Astrocyte (in vitro differentiated cells and primary cell): ENCODE data around the gene VSTM4. TPM values are rescaled to one million over a fixed set of nuclear protein-coding genes. Genes with fewer than 3 reads are reported as not detected.

Experiments used
- DNase-seq: peaks from one replicate; pipeline ENCODE4 v3.0.0-alpha.2; 2010; ENCODE audit warnings: low read depth
- FAIRE-seq: peaks from 2 replicates; lab custom pipeline; 2011; peaks lifted over from hg19 to GRCh38; lab: Jason Lieb, UNC
- H2AFZ ChIP-seq: 2 replicates; pipeline ENCODE4 v1.6.0; 2012; ENCODE audit warnings: low read depth, low read length, inconsistent platforms
- H3K27ac ChIP-seq: 2 replicates; pipeline ENCODE4 v1.5.1; 2011; ENCODE audit warnings: low read depth, low read length, inconsistent platforms
- H3K27me3 ChIP-seq: 2 replicates; pipeline ENCODE4 v1.6.0; 2011; ENCODE audit warnings: low read length, inconsistent platforms; ENCODE audit not compliant: insufficient read depth
- H3K36me3 ChIP-seq: 2 replicates; pipeline ENCODE4 v1.5.1; 2011; ENCODE audit warnings: low read length, inconsistent platforms; ENCODE audit not compliant: insufficient read depth
- H3K4me1 ChIP-seq: 2 replicates; pipeline ENCODE4 v1.5.1; 2011; ENCODE audit warnings: low read length, inconsistent platforms; ENCODE audit not compliant: insufficient read depth
- H3K4me2 ChIP-seq: 2 replicates; pipeline ENCODE4 v1.6.0; 2012; ENCODE audit warnings: low read length, inconsistent platforms
- H3K4me3 ChIP-seq: 2 replicates; pipeline ENCODE4 v1.5.1; 2011; ENCODE audit warnings: low read depth, mild to moderate bottlenecking, low read length, inconsistent platforms; ENCODE audit not compliant: insufficient read depth
- H3K79me2 ChIP-seq: 2 replicates; pipeline ENCODE4 v1.6.0; 2012; ENCODE audit warnings: mild to moderate bottlenecking, low read length, inconsistent platforms; ENCODE audit not compliant: insufficient read depth
- H3K9ac ChIP-seq: 2 replicates; pipeline ENCODE4 v1.6.0; 2012; ENCODE audit warnings: mild to moderate bottlenecking, low read length, inconsistent platforms
- H3K9me3 ChIP-seq: 2 replicates; pipeline ENCODE4 v1.5.1; 2012; ENCODE audit warnings: low read depth, mild to moderate bottlenecking, low read length, inconsistent platforms; ENCODE audit not compliant: insufficient read depth
- H4K20me1 ChIP-seq: 2 replicates; pipeline ENCODE4 v1.6.0; 2012; ENCODE audit warnings: low read length, inconsistent platforms; ENCODE audit not compliant: insufficient read depth
- H3K27ac Mint-ChIP-seq: one replicate; pipeline ENCODE4 v1.8.0; 2021; ENCODE audit warnings: mild to moderate bottlenecking, mixed read lengths; ENCODE audit not compliant: unreplicated experiment
- H3K27me3 Mint-ChIP-seq: one replicate; pipeline ENCODE4 v1.8.0; 2021; ENCODE audit warnings: low read depth, mixed read lengths; ENCODE audit not compliant: unreplicated experiment
- H3K36me3 Mint-ChIP-seq: one replicate; pipeline ENCODE4 v1.8.0; 2021; ENCODE audit warnings: low read depth, mixed read lengths; ENCODE audit not compliant: unreplicated experiment
- H3K4me1 Mint-ChIP-seq: one replicate; pipeline ENCODE4 v1.8.0; 2021; ENCODE audit warnings: low read depth, mixed read lengths; ENCODE audit not compliant: unreplicated experiment
- H3K4me3 Mint-ChIP-seq: one replicate; pipeline ENCODE4 v1.8.0; 2021; ENCODE audit warnings: mild to moderate bottlenecking, moderate library complexity, mixed read lengths; ENCODE audit not compliant: unreplicated experiment
- H3K9me3 Mint-ChIP-seq: one replicate; pipeline ENCODE4 v1.8.0; 2021; ENCODE audit warnings: mild to moderate bottlenecking, mixed read lengths; ENCODE audit not compliant: unreplicated experiment
- EZH2 ChIP-seq: IDR thresholded peaks from 2 replicates; pipeline ENCODE4 v1.6.1; 2012; ENCODE audit warnings: mild to moderate bottlenecking, low read length, inconsistent platforms; ENCODE audit not compliant: insufficient read depth
- total RNA-seq: library from RNA; stranded (reverse); gene quantifications from 2 replicates; pipeline ENCODE4 v1.2.1, GENCODE V29; 2021
- TF ChIP-seq, protein P1 (sequence below): IDR thresholded peaks from 2 replicates; pipeline ENCODE4 v1.5.1; 2011; ENCODE audit warnings: low read depth, mild to moderate bottlenecking, inconsistent platforms, low read length, moderate library complexity; ENCODE audit not compliant: insufficient read depth

The VSTM4 gene
- total RNA-seq, 1 donor from 2014 or later = 1.1 TPM

DNA sequence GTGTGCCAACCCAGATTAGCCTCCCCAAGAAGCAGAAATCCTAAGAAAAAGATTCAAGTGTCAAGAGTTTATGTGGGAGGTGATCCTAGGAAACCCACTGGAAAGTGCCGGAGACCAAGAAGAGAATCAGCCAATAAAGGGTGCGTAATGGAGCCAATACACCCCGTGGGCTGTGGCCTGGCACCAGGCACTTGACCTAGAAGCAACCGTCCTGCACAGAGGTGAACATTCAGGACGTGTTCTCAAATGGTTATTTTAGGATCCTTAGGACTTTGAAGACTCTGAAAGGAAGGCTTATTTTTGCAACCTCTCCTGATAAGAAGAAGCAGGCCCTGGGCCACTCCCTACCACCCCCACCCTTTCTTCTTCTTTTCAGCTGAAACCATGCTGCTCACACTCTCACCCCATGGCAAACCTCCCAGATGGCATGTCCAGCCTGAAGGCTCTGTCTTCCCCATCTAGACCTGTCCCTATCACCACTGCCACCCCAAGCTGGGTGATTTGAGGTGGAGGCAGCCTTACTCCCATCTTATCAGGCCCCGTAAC, 46.6 kb downstream of the VSTM4 start:
- Histone ChIP-seq H3K4me3 (no peak overlapping the region), H3K9ac (no peak overlapping the region), H3K27me3 (no peaks in the 10 kb centered on the region), H3K4me2 (no peak overlapping the region), H3K79me2 (no peaks in the 10 kb centered on the region), H3K9me3 (no peaks in the 10 kb centered on the region), H4K20me1 (no peaks in the 10 kb centered on the region), H2AFZ (no peak overlapping the region), H3K36me3 (no peaks in the 10 kb centered on the region), H3K4me1 (no peaks in the 10 kb centered on the region), H3K27ac (no peak overlapping the region)
- Mint-ChIP-seq H3K27me3 (peaks cover 15% of the 10 kb centered on the region), H3K4me3 (no peak overlapping the region), H3K27ac (no peak overlapping the region), H3K36me3 (peaks cover 3% of the 10 kb centered on the region), H3K9me3 (peaks cover 3% of the 10 kb centered on the region), H3K4me1 (no peaks in the 10 kb centered on the region)
- no peak for DNase-seq
- FAIRE-seq = no peak
- TF ChIP-seq, protein P1, sequence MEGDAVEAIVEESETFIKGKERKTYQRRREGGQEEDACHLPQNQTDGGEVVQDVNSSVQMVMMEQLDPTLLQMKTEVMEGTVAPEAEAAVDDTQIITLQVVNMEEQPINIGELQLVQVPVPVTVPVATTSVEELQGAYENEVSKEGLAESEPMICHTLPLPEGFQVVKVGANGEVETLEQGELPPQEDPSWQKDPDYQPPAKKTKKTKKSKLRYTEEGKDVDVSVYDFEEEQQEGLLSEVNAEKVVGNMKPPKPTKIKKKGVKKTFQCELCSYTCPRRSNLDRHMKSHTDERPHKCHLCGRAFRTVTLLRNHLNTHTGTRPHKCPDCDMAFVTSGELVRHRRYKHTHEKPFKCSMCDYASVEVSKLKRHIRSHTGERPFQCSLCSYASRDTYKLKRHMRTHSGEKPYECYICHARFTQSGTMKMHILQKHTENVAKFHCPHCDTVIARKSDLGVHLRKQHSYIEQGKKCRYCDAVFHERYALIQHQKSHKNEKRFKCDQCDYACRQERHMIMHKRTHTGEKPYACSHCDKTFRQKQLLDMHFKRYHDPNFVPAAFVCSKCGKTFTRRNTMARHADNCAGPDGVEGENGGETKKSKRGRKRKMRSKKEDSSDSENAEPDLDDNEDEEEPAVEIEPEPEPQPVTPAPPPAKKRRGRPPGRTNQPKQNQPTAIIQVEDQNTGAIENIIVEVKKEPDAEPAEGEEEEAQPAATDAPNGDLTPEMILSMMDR = no peak
- no peak for TF ChIP-seq EZH2

DNA sequence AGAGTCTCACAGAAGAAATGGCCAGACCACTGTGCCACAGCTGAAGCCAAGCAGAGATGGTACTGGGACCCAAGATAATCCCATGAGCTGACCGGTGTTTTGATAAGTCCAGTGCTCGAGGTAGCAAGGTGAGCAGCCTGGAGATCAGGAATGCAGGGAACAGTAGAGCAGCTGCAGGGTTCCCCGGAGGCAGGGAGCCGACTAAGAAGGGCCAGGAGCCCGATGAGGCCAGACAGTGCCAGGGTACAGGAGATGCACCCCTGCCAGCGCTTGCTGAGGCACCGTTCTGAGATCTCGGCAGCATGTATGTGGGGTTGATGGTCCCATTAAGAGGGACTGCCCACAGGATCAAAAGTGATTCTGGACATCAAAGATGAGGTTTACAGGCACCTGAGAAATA, 47.1 kb downstream of the VSTM4 start:
- Mint-ChIP-seq H3K4me3 (no peak overlapping the region), H3K27ac (no peak overlapping the region), H3K4me1 (no peaks in the 10 kb centered on the region), H3K27me3 (peaks cover 15% of the 10 kb centered on the region), H3K36me3 (peaks cover 3% of the 10 kb centered on the region), H3K9me3 (peaks cover 3% of the 10 kb centered on the region)
- no peak overlapping the region for H3K4me3 ChIP-seq
- no peak overlapping the region for H3K4me2 ChIP-seq
- FAIRE-seq = no peak
- H3K27me3 ChIP-seq = no peaks in the 10 kb centered on the region
- no peaks in the 10 kb centered on the region for H4K20me1 ChIP-seq
- no peaks in the 10 kb centered on the region for H3K4me1 ChIP-seq
- no peak overlapping the region for H2AFZ ChIP-seq
- no peak overlapping the region for H3K27ac ChIP-seq
- no peaks in the 10 kb centered on the region for H3K36me3 ChIP-seq
- no peaks in the 10 kb centered on the region for H3K9me3 ChIP-seq
- no peak for DNase-seq
- no peak overlapping the region for H3K9ac ChIP-seq
- H3K79me2 ChIP-seq = no peaks in the 10 kb centered on the region
- TF ChIP-seq, protein P1 = no peak
- no peak for TF ChIP-seq EZH2

DNA sequence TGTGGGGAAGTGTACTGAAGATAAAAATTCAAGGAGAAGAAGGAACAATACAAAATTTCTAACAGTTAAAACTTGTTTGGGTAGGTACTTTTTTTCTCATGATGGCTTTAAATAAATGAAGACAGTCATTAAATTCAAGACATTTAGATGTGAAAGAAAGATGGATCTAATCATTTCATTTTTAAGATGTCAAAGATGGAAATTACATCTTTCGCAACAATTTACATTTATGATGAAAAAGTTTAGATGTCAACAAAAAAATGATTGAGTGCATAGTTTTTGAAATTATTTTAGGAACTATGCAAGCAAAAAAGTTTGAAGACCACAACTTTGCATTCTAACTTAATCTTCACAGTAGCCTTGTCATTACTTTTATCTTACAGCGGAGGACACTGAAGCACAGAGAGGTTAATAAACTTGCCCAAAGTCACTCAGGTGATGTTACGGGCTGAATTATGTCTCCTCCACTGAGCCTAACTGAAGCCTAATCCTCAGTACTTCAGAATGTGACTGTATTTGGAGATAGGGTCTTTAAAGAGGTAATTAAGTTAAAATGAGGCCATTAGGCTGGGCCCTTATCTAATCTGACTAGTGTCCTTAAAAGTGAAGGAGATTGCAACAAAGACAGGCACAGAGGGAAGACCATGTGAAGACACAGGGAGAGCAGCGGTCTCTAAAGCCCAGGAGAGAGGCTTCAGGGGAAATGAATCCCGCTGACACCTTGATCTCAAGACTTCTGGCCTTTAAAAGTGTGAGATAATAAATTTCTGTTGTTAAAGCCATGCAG, 48.2 kb downstream of the VSTM4 start:
- H3K4me2 ChIP-seq = no peak overlapping the region
- H3K4me1 ChIP-seq = no peaks in the 10 kb centered on the region
- no peaks in the 10 kb centered on the region for H3K79me2 ChIP-seq
- H3K27me3 Mint-ChIP-seq = peaks cover 15% of the 10 kb centered on the region
- no peak for TF ChIP-seq EZH2
- TF ChIP-seq, protein P1 = no peak
- no peak overlapping the region for H2AFZ ChIP-seq
- H3K4me1 Mint-ChIP-seq = no peaks in the 10 kb centered on the region
- no peaks in the 10 kb centered on the region for H3K27me3 ChIP-seq
- no peaks in the 10 kb centered on the region for H3K9me3 ChIP-seq
- peaks cover 6% of the 10 kb centered on the region for H3K9me3 Mint-ChIP-seq
- no peak overlapping the region for H3K27ac ChIP-seq
- no peaks in the 10 kb centered on the region for H3K36me3 ChIP-seq
- FAIRE-seq = no peak
- no peak overlapping the region for H3K4me3 ChIP-seq
- no peaks in the 10 kb centered on the region for H4K20me1 ChIP-seq
- H3K4me3 Mint-ChIP-seq = no peak overlapping the region
- H3K9ac ChIP-seq = no peak overlapping the region
- DNase-seq = no peak
- H3K27ac Mint-ChIP-seq = no peak overlapping the region
- H3K36me3 Mint-ChIP-seq = peaks cover 3% of the 10 kb centered on the region
